ENCODE results near the gene LRRC8B. TPM values are rescaled to one million over a fixed set of nuclear protein-coding genes. Genes with fewer than 3 reads are reported as not detected.
"Not testable (repeated sequence)": the region's sequence is repeated elsewhere in the genome, so short reads cannot be mapped to it uniquely, and the experiment has no call there.

Gene LRRC8B
- total RNA-seq, 1 donor from 2014 or later, result 19.1 TPM

- Mint-ChIP-seq H3K27ac (no peak overlapping the region), H3K4me3 (no peak overlapping the region), H3K9me3 (no peaks in the 10 kb centered on the region), H3K36me3 (ENCODE audit: low read depth) (peaks cover 15% of the 10 kb centered on the region), H3K27me3 (no peaks in the 10 kb centered on the region), H3K4me1 (peaks cover 11% of the 10 kb centered on the region)
- intact Hi-C loops (cut with micrococcal nuclease), result loop anchor here (2.0 kb wide), 1 partner anchor 16 kb away; no protein-coding TSS in a partner anchor
- ChIA-PET CTCF (no interaction called here), POLR2A (no interaction called here)
- no peak for TF ChIP-seq CTCF (IDR thresholded peaks at IDR 0.05)
- no peak for ATAC-seq (ENCODE audit: low read depth)
- DNase-seq, result no peak
Observed at GRCh38 chr1:89536555-89537341, 12.1 kb downstream of the LRRC8B start.

GRCh38 chr1:89538361-89538760 lies 13.7 kb downstream of the LRRC8B start:
- Mint-ChIP-seq H3K9me3 (no peaks in the 10 kb centered on the region), H3K27me3 (no peaks in the 10 kb centered on the region), H3K36me3 (ENCODE audit: low read depth) (peaks cover 11% of the 10 kb centered on the region), H3K4me1 (peaks cover 11% of the 10 kb centered on the region), H3K4me3 (no peak overlapping the region), H3K27ac (no peak overlapping the region)
- no peak for TF ChIP-seq CTCF (IDR thresholded peaks at IDR 0.05)
- ATAC-seq (ENCODE audit: low read depth) (no peak), DNase-seq (no peak)
- ChIA-PET CTCF (no interaction called here), POLR2A (no interaction called here)
- intact Hi-C loops (cut with micrococcal nuclease), result no loop called here

- ATAC-seq (ENCODE audit: low read depth) (no peak), DNase-seq (no peak)
- no peak overlapping the region for H3K27ac Mint-ChIP-seq
- intact Hi-C loops (cut with micrococcal nuclease), result no loop called here
- peaks cover 11% of the 10 kb centered on the region for H3K4me1 Mint-ChIP-seq
- ChIA-PET POLR2A (no interaction called here), CTCF (no interaction called here)
- peaks cover 11% of the 10 kb centered on the region for H3K36me3 Mint-ChIP-seq (ENCODE audit: low read depth)
- H3K27me3 Mint-ChIP-seq, result no peaks in the 10 kb centered on the region
- H3K4me3 Mint-ChIP-seq, result no peak overlapping the region
- H3K9me3 Mint-ChIP-seq, result no peaks in the 10 kb centered on the region
- TF ChIP-seq CTCF (IDR thresholded peaks at IDR 0.05), result no peak
Observed at GRCh38 chr1:89539128-89539527, 14.5 kb downstream of the LRRC8B start.

- ATAC-seq (ENCODE audit: low read depth), result no peak
- Mint-ChIP-seq H3K9me3 (no peaks in the 10 kb centered on the region), H3K4me1 (peaks cover 11% of the 10 kb centered on the region), H3K27ac (no peak overlapping the region), H3K4me3 (no peak overlapping the region), H3K27me3 (no peaks in the 10 kb centered on the region), H3K36me3 (ENCODE audit: low read depth) (peaks cover 10% of the 10 kb centered on the region)
- CTCF ChIA-PET, result interaction anchor here (1.0 to 1.3 kb wide), 2 partner anchors 26 to 58 kb away, joined by 3 read pairs; no protein-coding TSS in a partner anchor
- intact Hi-C loops (cut with micrococcal nuclease), result no loop called here
- TF ChIP-seq CTCF (IDR thresholded peaks at IDR 0.05), result no peak
- DNase-seq, result no peak
- POLR2A ChIA-PET, result interaction anchor here (0.6 to 0.7 kb wide), 2 partner anchors 15 to 1242 kb away, joined by 3 read pairs; no protein-coding TSS in a partner anchor
Observed at GRCh38 chr1:89540406-89540970, 15.9 kb downstream of the LRRC8B start.

- no peak for TF ChIP-seq CTCF (IDR thresholded peaks at IDR 0.05)
- CTCF ChIA-PET, result no interaction called here
- POLR2A ChIA-PET, result no interaction called here
Observed at GRCh38 chr1:89542345-89542744, 17.7 kb downstream of the LRRC8B start.

GRCh38 chr1:89543632-89544031 lies 19.0 kb downstream of the LRRC8B start:
- intact Hi-C loops (cut with micrococcal nuclease), result loop anchor here (2.0 kb wide), 1 partner anchor 19 kb away; the partner anchor contains the start of gene LRRC8B
- POLR2A ChIA-PET; H3K27me3 Mint-ChIP-seq; H3K9me3 Mint-ChIP-seq; H3K36me3 Mint-ChIP-seq (ENCODE audit: low read depth); H3K27ac Mint-ChIP-seq; H3K4me3 Mint-ChIP-seq; CTCF ChIA-PET; ATAC-seq (ENCODE audit: low read depth); DNase-seq: not testable (repeated sequence)
- peaks cover 12% of the 10 kb centered on the region for H3K4me1 Mint-ChIP-seq

More at GRCh38 chr1:89542345-89542744, 17.7 kb downstream of the LRRC8B start:
- ATAC-seq (ENCODE audit: low read depth) (no peak), DNase-seq (no peak)
- no peak overlapping the region for H3K27ac Mint-ChIP-seq
- no peaks in the 10 kb centered on the region for H3K9me3 Mint-ChIP-seq
- no peak overlapping the region for H3K4me3 Mint-ChIP-seq
- peaks cover 8% of the 10 kb centered on the region for H3K36me3 Mint-ChIP-seq (ENCODE audit: low read depth)
- intact Hi-C loops (cut with micrococcal nuclease), result no loop called here
- H3K4me1 Mint-ChIP-seq, result peaks cover 15% of the 10 kb centered on the region
- no peaks in the 10 kb centered on the region for H3K27me3 Mint-ChIP-seq

All from activated B cell treated with CpG ODN at 0.5 μM for 24 hours (primary cell).